ENCODE measurements around the gene SLC12A7.

Gene SLC12A7

GRCh38 chr5:1060535-1060981, 51.3 kb downstream of the SLC12A7 start:
- H3K27me3 ChIP-seq (ENCODE audit: insufficient read depth, low read length, poor library complexity, severe bottlenecking): no peaks in the 10 kb centered on the region
- H3F3A ChIP-seq (ENCODE audit: low read depth): no peaks in the 10 kb centered on the region
- TF ChIP-seq EZH2phosphoT487 (IDR thresholded peaks at IDR 0.05; ENCODE audit: borderline replicate concordance) (no peak), CTCF (conservative IDR thresholded peaks at IDR 0.05; ENCODE audit: low read length) (no peak)

GRCh38 chr5:1059884-1060263, 52.0 kb downstream of the SLC12A7 start:
- H2AFZ ChIP-seq (ENCODE audit: low read length): no peak overlapping the region
- no peak overlapping the region for H3K4me2 ChIP-seq (ENCODE audit: low read depth, low read length, poor library complexity, severe bottlenecking)
- H3K27me3 ChIP-seq (ENCODE audit: insufficient read depth, low read length, poor library complexity, severe bottlenecking): no peaks in the 10 kb centered on the region
- H3F3A ChIP-seq (ENCODE audit: low read depth): no peaks in the 10 kb centered on the region
- no peaks in the 10 kb centered on the region for H3K9me2 ChIP-seq (replicated peaks; ENCODE audit: low read depth, low read length)
- no peaks in the 10 kb centered on the region for H3K4me1 ChIP-seq (ENCODE audit: insufficient read depth, low read length, poor library complexity, severe bottlenecking)
- no peaks in the 10 kb centered on the region for H4K20me1 ChIP-seq (ENCODE audit: insufficient read depth, low read length, poor library complexity, severe bottlenecking)
- H3K9ac ChIP-seq (ENCODE audit: low read depth, low read length, poor library complexity, severe bottlenecking): no peak overlapping the region
- TF ChIP-seq EZH2phosphoT487 (IDR thresholded peaks at IDR 0.05; ENCODE audit: borderline replicate concordance) (no peak), CTCF (conservative IDR thresholded peaks at IDR 0.05; ENCODE audit: low read length) (no peak)
- H3K79me2 ChIP-seq (ENCODE audit: insufficient read depth, low read length): no peaks in the 10 kb centered on the region
- no peaks in the 10 kb centered on the region for H3K9me3 ChIP-seq (ENCODE audit: insufficient read depth, low read depth, low read length)
- H3K36me3 ChIP-seq (ENCODE audit: insufficient read depth, low read length): no peaks in the 10 kb centered on the region
- H3K4me3 ChIP-seq (ENCODE audit: low read length, poor library complexity, severe bottlenecking): no peak overlapping the region

More at GRCh38 chr5:1060535-1060981, 51.3 kb downstream of the SLC12A7 start:
- Histone ChIP-seq H3K4me1 (ENCODE audit: insufficient read depth, low read length, poor library complexity, severe bottlenecking) (no peaks in the 10 kb centered on the region), H3K9me3 (ENCODE audit: insufficient read depth, low read depth, low read length) (no peaks in the 10 kb centered on the region), H3K36me3 (ENCODE audit: insufficient read depth, low read length) (no peaks in the 10 kb centered on the region), H4K20me1 (ENCODE audit: insufficient read depth, low read length, poor library complexity, severe bottlenecking) (no peaks in the 10 kb centered on the region), H3K79me2 (ENCODE audit: insufficient read depth, low read length) (no peaks in the 10 kb centered on the region), H3K9ac (ENCODE audit: low read depth, low read length, poor library complexity, severe bottlenecking) (no peak overlapping the region), H3K4me2 (ENCODE audit: low read depth, low read length, poor library complexity, severe bottlenecking) (no peak overlapping the region), H2AFZ (ENCODE audit: low read length) (no peak overlapping the region), H3K4me3 (ENCODE audit: low read length, poor library complexity, severe bottlenecking) (no peak overlapping the region), H3K9me2 (replicated peaks; ENCODE audit: low read depth, low read length) (no peaks in the 10 kb centered on the region)

GRCh38 chr5:1058988-1059883, 52.6 kb downstream of the SLC12A7 start:
- H3K9ac ChIP-seq (ENCODE audit: low read depth, low read length, poor library complexity, severe bottlenecking): no peak overlapping the region
- H3F3A ChIP-seq (ENCODE audit: low read depth): no peaks in the 10 kb centered on the region
- H2AFZ ChIP-seq (ENCODE audit: low read length): no peak overlapping the region
- H3K4me1 ChIP-seq (ENCODE audit: insufficient read depth, low read length, poor library complexity, severe bottlenecking): no peaks in the 10 kb centered on the region
- H3K4me2 ChIP-seq (ENCODE audit: low read depth, low read length, poor library complexity, severe bottlenecking): no peak overlapping the region
- no peaks in the 10 kb centered on the region for H3K36me3 ChIP-seq (ENCODE audit: insufficient read depth, low read length)
- H3K27me3 ChIP-seq (ENCODE audit: insufficient read depth, low read length, poor library complexity, severe bottlenecking): no peaks in the 10 kb centered on the region
- no peak for TF ChIP-seq CTCF (conservative IDR thresholded peaks at IDR 0.05; ENCODE audit: low read length)
- no peak for TF ChIP-seq EZH2phosphoT487 (IDR thresholded peaks at IDR 0.05; ENCODE audit: borderline replicate concordance)
- H3K4me3 ChIP-seq (ENCODE audit: low read length, poor library complexity, severe bottlenecking): no peak overlapping the region
- H4K20me1 ChIP-seq (ENCODE audit: insufficient read depth, low read length, poor library complexity, severe bottlenecking): no peaks in the 10 kb centered on the region
- no peaks in the 10 kb centered on the region for H3K9me2 ChIP-seq (replicated peaks; ENCODE audit: low read depth, low read length)
- no peaks in the 10 kb centered on the region for H3K79me2 ChIP-seq (ENCODE audit: insufficient read depth, low read length)
- H3K9me3 ChIP-seq (ENCODE audit: insufficient read depth, low read depth, low read length): no peaks in the 10 kb centered on the region

All from Loucy (cell line).